Spleen (tissue), 7 donors: ENCODE results near the gene MCTP1.

Experiments used
- CTCF ChIP-seq, 11 experiments: fragments of 200-600 bp in 7 of 11; fragments of 450-650 bp in 4 of 11; sonication (generic) in 4 of 11; IDR thresholded peaks in 8 of 11; conservative IDR thresholded peaks in 3 of 11; 1 replicate in 7 of 11; 2 replicates in 4 of 11; pipeline versions ENCODE4 v1.4.0 to v1.8.0; 2016 to 2021; ENCODE audit warnings: antibody characterized with exemption in 11 of 11, inconsistent platforms in 4 of 11, mild to moderate bottlenecking in 1 of 11
- POLR2A ChIP-seq, 3 donors: fragments of 450-650 bp; IDR thresholded peaks; one replicate each; pipeline ENCODE4 v1.5.1; 2017; ENCODE audit warnings: antibody characterized with exemption in 3 of 3, mild to moderate bottlenecking in 1 of 3
- POLR2AphosphoS5 ChIP-seq, 3 donors: sonication (generic); formaldehyde crosslinking; IDR thresholded peaks; one replicate each; pipeline ENCODE4 v1.5.1; 2017; ENCODE audit warnings: antibody characterized with exemption in 3 of 3
- donor health status: DM: no; HTN: no; CAD: no; lungs with moderate emphysema.
- donor health status: DM: no; HTN: no; CAD: no.
- donor health status: DM: no; HTN: no; CAD: no.

GRCh38 chr5:94810877-94811276, 474.0 kb downstream of the MCTP1 start:
- no peak for TF ChIP-seq CTCF (IDR thresholded peaks at IDR 0.05 in 8 of 11, conservative IDR thresholded peaks at IDR 0.05 in 3 of 11)
- no peak for TF ChIP-seq POLR2AphosphoS5 (IDR thresholded peaks at IDR 0.05)
- no peak for TF ChIP-seq POLR2A (IDR thresholded peaks at IDR 0.05)
